BLaER1 (cell line): Measurements from ENCODE around the gene RYR3.

ENCODE experiments used
- H3K27ac ChIP-seq: shearing (Covaris generic); formaldehyde crosslinking; 2 replicates; pipeline ENCODE4 v1.8.1; 2022
- H3K27me3 ChIP-seq: shearing (Covaris generic); formaldehyde crosslinking; 2 replicates; pipeline ENCODE4 v1.8.1; 2022
- H3K36me3 ChIP-seq: shearing (Covaris generic); formaldehyde crosslinking; 2 replicates; pipeline ENCODE4 v1.8.1; 2022
- H3K4me1 ChIP-seq: shearing (Covaris generic); formaldehyde crosslinking; 2 replicates; pipeline ENCODE4 v1.8.1; 2022
- H3K4me2 ChIP-seq: shearing (Covaris generic); formaldehyde crosslinking; 2 replicates; pipeline ENCODE4 v1.8.1; 2022
- H3K4me3 ChIP-seq: shearing (Covaris generic); formaldehyde crosslinking; 2 replicates; pipeline ENCODE4 v1.8.1; 2022
- H3K9ac ChIP-seq: shearing (Covaris generic); formaldehyde crosslinking; 2 replicates; pipeline ENCODE4 v1.8.1; 2022
- H3K9me3 ChIP-seq: shearing (Covaris generic); formaldehyde crosslinking; 2 replicates; pipeline ENCODE4 v1.8.1; 2022
- H4K20me1 ChIP-seq: shearing (Covaris generic); formaldehyde crosslinking; 2 replicates; pipeline ENCODE4 v1.8.1; 2022
- Cebpa-rat ChIP-seq: shearing (Covaris generic); IDR thresholded peaks from 2 replicates; pipeline ENCODE4 v1.8.1; 2022

RYR3 gene

GRCh38 chr15:33293713-33294334 is 16.9 kb upstream of the RYR3 start:
- H3K4me2 ChIP-seq, result no peak overlapping the region
- H3K9ac ChIP-seq, result no peak overlapping the region

GRCh38 chr15:33296050-33296449 is 14.7 kb upstream of the RYR3 start:
- Histone ChIP-seq H3K4me3 (no peak overlapping the region), H3K9me3 (peaks cover 2% of the 10 kb centered on the region), H3K9ac (no peak overlapping the region), H3K4me2 (no peak overlapping the region), H3K36me3 (no peaks in the 10 kb centered on the region), H3K27ac (no peak overlapping the region), H4K20me1 (no peaks in the 10 kb centered on the region), H3K27me3 (no peaks in the 10 kb centered on the region), H3K4me1 (no peaks in the 10 kb centered on the region)
- no peak for TF ChIP-seq Cebpa-rat

More at GRCh38 chr15:33293713-33294334, 16.9 kb upstream of the RYR3 start:
- no peaks in the 10 kb centered on the region for H3K27me3 ChIP-seq
- no peaks in the 10 kb centered on the region for H3K36me3 ChIP-seq
- H4K20me1 ChIP-seq, result no peaks in the 10 kb centered on the region
- H3K4me1 ChIP-seq, result no peaks in the 10 kb centered on the region
- H3K9me3 ChIP-seq, result no peaks in the 10 kb centered on the region
- TF ChIP-seq Cebpa-rat, result no peak
- no peak overlapping the region for H3K4me3 ChIP-seq
- no peak overlapping the region for H3K27ac ChIP-seq

GRCh38 chr15:33296856-33297255 is 13.9 kb upstream of the RYR3 start:
- Histone ChIP-seq H3K4me1 (no peaks in the 10 kb centered on the region), H3K27me3 (no peaks in the 10 kb centered on the region), H3K4me2 (no peak overlapping the region), H3K27ac (no peak overlapping the region), H3K4me3 (no peak overlapping the region), H3K9ac (no peak overlapping the region), H3K36me3 (no peaks in the 10 kb centered on the region), H4K20me1 (no peaks in the 10 kb centered on the region), H3K9me3 (peaks cover 10% of the 10 kb centered on the region)
- TF ChIP-seq Cebpa-rat, result no peak

GRCh38 chr15:33298631-33299030 is 12.1 kb upstream of the RYR3 start:
- Histone ChIP-seq H3K9ac (no peak overlapping the region), H3K27ac (no peak overlapping the region), H3K4me3 (no peak overlapping the region), H3K4me2 (no peak overlapping the region), H3K27me3 (no peaks in the 10 kb centered on the region), H3K9me3 (peaks cover 28% of the 10 kb centered on the region), H4K20me1 (no peaks in the 10 kb centered on the region), H3K36me3 (no peaks in the 10 kb centered on the region), H3K4me1 (no peaks in the 10 kb centered on the region)
- TF ChIP-seq Cebpa-rat, result no peak

GRCh38 chr15:33304924-33305323 is 5.8 kb upstream of the RYR3 start:
- Histone ChIP-seq H3K36me3 (no peaks in the 10 kb centered on the region), H3K4me3 (no peak overlapping the region), H4K20me1 (no peaks in the 10 kb centered on the region), H3K9ac (no peak overlapping the region), H3K4me1 (no peaks in the 10 kb centered on the region), H3K9me3 (peaks cover 29% of the 10 kb centered on the region), H3K4me2 (no peak overlapping the region), H3K27me3 (peaks cover 10% of the 10 kb centered on the region), H3K27ac (no peak overlapping the region)
- TF ChIP-seq Cebpa-rat, result no peak

- Histone ChIP-seq H3K4me2 (no peak overlapping the region), H3K9ac (no peak overlapping the region), H3K27me3 (peaks cover 49% of the 10 kb centered on the region), H3K27ac (no peak overlapping the region), H4K20me1 (no peaks in the 10 kb centered on the region), H3K36me3 (no peaks in the 10 kb centered on the region), H3K4me1 (no peaks in the 10 kb centered on the region), H3K9me3 (peaks cover 25% of the 10 kb centered on the region), H3K4me3 (no peak overlapping the region)
- no peak for TF ChIP-seq Cebpa-rat
Measured at GRCh38 chr15:33309602-33310276, 1.0 kb upstream of the RYR3 start.

GRCh38 chr15:33311312-33311971 is 675 bp downstream of the RYR3 start:
- peaks cover 25% of the 10 kb centered on the region for H3K9me3 ChIP-seq
- no peak overlapping the region for H3K4me3 ChIP-seq
- no peak overlapping the region for H3K27ac ChIP-seq
- no peaks in the 10 kb centered on the region for H3K36me3 ChIP-seq
- no peaks in the 10 kb centered on the region for H3K4me1 ChIP-seq
- H3K9ac ChIP-seq, result no peak overlapping the region
- H3K27me3 ChIP-seq, result peaks cover 53% of the 10 kb centered on the region
- no peak overlapping the region for H3K4me2 ChIP-seq
- TF ChIP-seq Cebpa-rat, result no peak
- no peaks in the 10 kb centered on the region for H4K20me1 ChIP-seq

- Histone ChIP-seq H3K27me3 (peaks cover 53% of the 10 kb centered on the region), H3K27ac (no peak overlapping the region), H3K9ac (no peak overlapping the region), H3K4me2 (no peak overlapping the region), H3K4me3 (no peak overlapping the region), H4K20me1 (no peaks in the 10 kb centered on the region), H3K4me1 (peaks cover 14% of the 10 kb centered on the region), H3K36me3 (no peaks in the 10 kb centered on the region), H3K9me3 (peaks cover 25% of the 10 kb centered on the region)
- TF ChIP-seq Cebpa-rat, result no peak
Measured at GRCh38 chr15:33313491-33313890, 2.7 kb downstream of the RYR3 start.

GRCh38 chr15:33314069-33314468 is 3.3 kb downstream of the RYR3 start:
- no peak for TF ChIP-seq Cebpa-rat
- H3K27ac ChIP-seq, result no peak overlapping the region
- H3K27me3 ChIP-seq, result peaks cover 52% of the 10 kb centered on the region
- H4K20me1 ChIP-seq, result no peaks in the 10 kb centered on the region
- no peak overlapping the region for H3K4me2 ChIP-seq
- peaks cover 25% of the 10 kb centered on the region for H3K9me3 ChIP-seq
- H3K4me1 ChIP-seq, result peaks cover 14% of the 10 kb centered on the region
- no peak overlapping the region for H3K4me3 ChIP-seq
- no peak overlapping the region for H3K9ac ChIP-seq
- H3K36me3 ChIP-seq, result no peaks in the 10 kb centered on the region

GRCh38 chr15:33315044-33315443 is 4.3 kb downstream of the RYR3 start:
- no peak overlapping the region for H3K9ac ChIP-seq
- peaks cover 14% of the 10 kb centered on the region for H3K4me1 ChIP-seq
- peaks cover 42% of the 10 kb centered on the region for H3K27me3 ChIP-seq
- H3K4me3 ChIP-seq, result no peak overlapping the region
- TF ChIP-seq Cebpa-rat, result no peak
- no peaks in the 10 kb centered on the region for H3K36me3 ChIP-seq
- no peaks in the 10 kb centered on the region for H4K20me1 ChIP-seq
- H3K27ac ChIP-seq, result no peak overlapping the region
- H3K4me2 ChIP-seq, result no peak overlapping the region
- H3K9me3 ChIP-seq, result peaks cover 23% of the 10 kb centered on the region
